Breast epithelium (tissue), 4 donors: Measurements from ENCODE around the gene PALLD. TPM values are rescaled to one million over a fixed set of nuclear protein-coding genes. Genes with fewer than 3 reads are reported as not detected.

Experiments used
- DNase-seq, 2 donors: peaks; one replicate each; pipeline ENCODE4 v3.0.0-alpha.2; 2019; ENCODE audit warnings: low spot score in 2 of 2
- H3K27ac ChIP-seq, 2 donors: fragments of 200-600 bp; sonication (generic) in 1 of 2; one replicate each; pipeline ENCODE4 v1.5.1; 2016 to 2019; ENCODE audit warnings: mild to moderate bottlenecking in 1 of 2
- H3K27me3 ChIP-seq, 2 donors: fragments of 200-600 bp; sonication (generic) in 1 of 2; one replicate each; pipeline versions ENCODE4 v1.5.1 to v1.6.0; 2017 to 2019; ENCODE audit warnings: control low read depth in 1 of 2, mild to moderate bottlenecking in 1 of 2
- H3K36me3 ChIP-seq: fragments of 200-600 bp; one replicate; pipeline ENCODE4 v1.5.1; 2019
- H3K4me1 ChIP-seq, 2 donors: fragments of 200-600 bp; sonication (generic); one replicate each; pipeline ENCODE4 v1.5.1; 2016 to 2019; ENCODE audit warnings: control low read depth in 1 of 2
- H3K4me3 ChIP-seq, 3 donors: fragments of 200-600 bp; sonication (generic); 1 replicate in 2 of 3; 2 replicates in 1 of 3; pipeline ENCODE4 v1.5.1; 2016 to 2019; ENCODE audit warnings: mild to moderate bottlenecking in 3 of 3, moderate library complexity in 2 of 3
- H3K9me3 ChIP-seq, 2 donors: fragments of 200-600 bp; sonication (generic) in 1 of 2; one replicate each; pipeline ENCODE4 v1.5.1; 2016 to 2019; ENCODE audit warnings: control low read depth in 1 of 2
- POLR2A ChIP-seq: fragments of 450-650 bp; IDR thresholded peaks from one replicate; pipeline ENCODE4 v1.6.1; 2016; ENCODE audit warnings: antibody characterized with exemption, mild to moderate bottlenecking, moderate library complexity
- POLR2AphosphoS5 ChIP-seq, 3 donors: sonication (generic); formaldehyde crosslinking; IDR thresholded peaks; one replicate each; pipeline ENCODE4 v1.6.1; 2017; ENCODE audit warnings: antibody characterized with exemption in 3 of 3
- intact Hi-C: fragments of 100-400 bp; cut with DNase I; formaldehyde crosslinking; loops from one replicate; pipeline ENCODE4 v1.15.1; 2023; ENCODE audit warnings: low total_unique reads
- total RNA-seq, 3 donors: library from RNA; depleted of rRNA; stranded (reverse); fragments of >200 nt; gene quantifications; one replicate each; pipeline ENCODE4 v1.1.0, GENCODE V29; 2016
- TF ChIP-seq, protein P1 (sequence below), 3 donors: fragments of 450-650 bp; IDR thresholded peaks; one replicate each; pipeline ENCODE4 v1.5.1; 2016 to 2017; ENCODE audit warnings: antibody characterized with exemption in 3 of 3, mild to moderate bottlenecking in 3 of 3, moderate library complexity in 3 of 3

Gene PALLD
- total RNA-seq, 3 donors from 2014 or later, result 96.0 to 186 (median 174) TPM

DNA sequence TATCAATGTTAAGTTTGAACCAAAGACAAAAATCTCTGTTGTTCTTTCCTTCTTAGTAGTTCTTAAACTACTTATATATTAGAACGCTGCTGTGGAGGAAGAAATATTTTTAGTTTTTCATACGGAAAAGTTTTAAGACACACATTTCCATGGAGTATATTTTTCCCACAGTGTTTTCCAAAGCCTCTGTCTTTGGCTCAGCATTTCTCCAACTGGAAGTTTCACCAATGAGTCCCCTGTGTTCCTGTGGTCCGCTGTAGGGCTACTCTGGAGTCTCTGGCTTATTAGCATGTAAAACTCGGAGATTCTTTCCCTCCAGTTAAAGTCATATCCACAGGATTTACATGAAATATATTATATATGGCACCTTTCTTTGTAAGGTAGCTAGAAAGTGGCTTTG is 264.2 kb downstream of the PALLD start:
- no peak for DNase-seq
- intact Hi-C loops, result no loop called here
- Histone ChIP-seq H3K9me3 (no peaks in the 10 kb centered on the region), H3K27me3 (no peaks in the 10 kb centered on the region), H3K27ac (no peak overlapping the region), H3K4me1 (no peaks in the 10 kb centered on the region), H3K4me3 (no peak overlapping the region), H3K36me3 (no peaks in the 10 kb centered on the region)
- TF ChIP-seq, protein P1, sequence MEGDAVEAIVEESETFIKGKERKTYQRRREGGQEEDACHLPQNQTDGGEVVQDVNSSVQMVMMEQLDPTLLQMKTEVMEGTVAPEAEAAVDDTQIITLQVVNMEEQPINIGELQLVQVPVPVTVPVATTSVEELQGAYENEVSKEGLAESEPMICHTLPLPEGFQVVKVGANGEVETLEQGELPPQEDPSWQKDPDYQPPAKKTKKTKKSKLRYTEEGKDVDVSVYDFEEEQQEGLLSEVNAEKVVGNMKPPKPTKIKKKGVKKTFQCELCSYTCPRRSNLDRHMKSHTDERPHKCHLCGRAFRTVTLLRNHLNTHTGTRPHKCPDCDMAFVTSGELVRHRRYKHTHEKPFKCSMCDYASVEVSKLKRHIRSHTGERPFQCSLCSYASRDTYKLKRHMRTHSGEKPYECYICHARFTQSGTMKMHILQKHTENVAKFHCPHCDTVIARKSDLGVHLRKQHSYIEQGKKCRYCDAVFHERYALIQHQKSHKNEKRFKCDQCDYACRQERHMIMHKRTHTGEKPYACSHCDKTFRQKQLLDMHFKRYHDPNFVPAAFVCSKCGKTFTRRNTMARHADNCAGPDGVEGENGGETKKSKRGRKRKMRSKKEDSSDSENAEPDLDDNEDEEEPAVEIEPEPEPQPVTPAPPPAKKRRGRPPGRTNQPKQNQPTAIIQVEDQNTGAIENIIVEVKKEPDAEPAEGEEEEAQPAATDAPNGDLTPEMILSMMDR (IDR thresholded peaks at IDR 0.05), result no peak
- TF ChIP-seq POLR2AphosphoS5 (IDR thresholded peaks at IDR 0.05) (no peak), POLR2A (no peak)

DNA sequence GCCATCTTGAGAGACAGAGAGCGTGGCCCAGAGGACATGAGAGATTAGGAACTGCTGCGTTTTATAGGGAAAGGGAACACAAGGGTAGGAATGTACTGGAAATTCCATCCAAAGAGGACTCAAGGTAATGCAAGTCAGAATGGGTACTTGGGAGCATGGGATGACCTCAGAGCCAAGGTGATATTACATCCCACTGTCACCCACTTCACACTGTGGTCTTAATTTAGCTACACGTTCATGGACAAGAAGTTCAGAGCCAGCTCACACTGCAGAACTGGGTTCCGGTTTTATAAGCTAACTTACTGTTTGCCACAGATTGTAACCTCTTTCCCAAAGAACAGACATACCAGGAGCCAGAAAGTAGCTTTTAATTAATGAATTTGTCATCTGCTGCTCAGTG is 268.5 kb downstream of the PALLD start:
- intact Hi-C loops, result no loop called here
- no peaks in the 10 kb centered on the region for H3K27me3 ChIP-seq
- no peak overlapping the region for H3K4me3 ChIP-seq
- no peaks in the 10 kb centered on the region for H3K9me3 ChIP-seq
- H3K36me3 ChIP-seq, result no peaks in the 10 kb centered on the region
- DNase-seq, result no peak
- H3K27ac ChIP-seq, result peak overlapping the region; percentile 29 to 34
- TF ChIP-seq, protein P1 (IDR thresholded peaks at IDR 0.05), result no peak
- TF ChIP-seq POLR2AphosphoS5 (IDR thresholded peaks at IDR 0.05), result no peak
- H3K4me1 ChIP-seq, result no peaks in the 10 kb centered on the region

DNA sequence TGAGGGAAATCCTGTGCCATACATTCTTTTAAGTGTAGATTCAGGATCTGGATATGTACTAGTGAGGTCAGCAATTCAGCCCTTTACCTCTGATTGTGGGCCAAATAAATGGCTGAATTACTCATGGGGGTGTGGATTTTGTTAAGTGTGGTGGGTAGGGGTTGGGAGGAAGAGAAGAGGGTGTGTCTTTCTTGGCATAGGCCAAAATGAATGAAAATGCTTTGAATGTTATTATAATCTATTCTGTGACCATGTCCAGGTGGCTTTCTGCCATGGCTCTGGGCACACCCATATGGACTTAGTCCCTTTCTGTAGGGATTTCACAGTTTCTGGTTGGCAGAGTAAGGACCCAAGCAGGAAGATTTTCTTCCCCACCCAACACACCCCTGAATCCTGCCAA is 268.9 kb downstream of the PALLD start:
- no peak for DNase-seq
- Histone ChIP-seq H3K9me3 (no peaks in the 10 kb centered on the region), H3K27me3 (no peaks in the 10 kb centered on the region), H3K36me3 (no peaks in the 10 kb centered on the region), H3K4me3 (no peak overlapping the region), H3K4me1 (no peaks in the 10 kb centered on the region), H3K27ac (peak overlapping the region; percentile 29 to 34)
- intact Hi-C loops, result no loop called here
- TF ChIP-seq POLR2A (no peak), POLR2AphosphoS5 (IDR thresholded peaks at IDR 0.05) (no peak)
- TF ChIP-seq, protein P1 (IDR thresholded peaks at IDR 0.05), result no peak

DNA sequence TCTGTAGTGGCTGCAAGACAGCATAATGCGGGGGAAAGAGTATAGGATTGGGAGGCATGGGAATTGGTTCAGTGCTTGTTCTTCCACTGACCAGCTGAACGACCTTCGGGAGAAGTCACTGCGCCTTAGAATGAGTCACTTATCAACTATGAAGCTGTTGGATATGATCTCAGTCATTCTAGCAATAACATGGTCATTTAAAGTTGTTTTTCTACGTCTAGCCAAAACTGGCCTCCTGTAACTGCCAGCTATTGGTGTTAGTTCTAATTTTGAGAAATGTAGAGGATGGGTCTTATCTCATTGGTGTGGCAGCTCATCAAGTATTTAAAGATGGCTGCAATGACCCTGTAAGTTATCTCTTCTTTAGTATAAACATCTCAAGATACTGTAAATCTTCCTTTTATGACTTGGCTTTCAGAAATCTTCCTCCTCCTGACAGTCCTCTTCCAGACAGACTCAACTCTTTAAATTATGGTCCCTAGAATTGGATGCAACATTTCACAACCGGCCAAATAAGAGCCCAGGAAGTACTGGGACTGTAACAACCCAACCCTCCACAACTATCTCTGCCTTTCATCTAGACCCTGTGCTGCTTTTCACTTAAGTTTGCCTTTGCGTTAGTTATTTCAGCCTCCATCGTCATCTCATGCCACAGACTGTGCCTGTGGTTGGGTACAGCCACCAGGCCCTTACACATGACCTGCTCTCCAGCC is 269.9 kb downstream of the PALLD start:
- TF ChIP-seq POLR2AphosphoS5 (IDR thresholded peaks at IDR 0.05) (no peak), POLR2A (no peak)
- TF ChIP-seq, protein P1 (IDR thresholded peaks at IDR 0.05), result no peak
- H3K9me3 ChIP-seq, result no peaks in the 10 kb centered on the region
- H3K4me1 ChIP-seq, result no peaks in the 10 kb centered on the region
- H3K36me3 ChIP-seq, result no peaks in the 10 kb centered on the region
- peak overlapping the region; percentile 17 to 29 for H3K27ac ChIP-seq
- H3K4me3 ChIP-seq, result no peak overlapping the region
- no peak for DNase-seq
- H3K27me3 ChIP-seq, result no peaks in the 10 kb centered on the region
- intact Hi-C loops, result no loop called here

DNA sequence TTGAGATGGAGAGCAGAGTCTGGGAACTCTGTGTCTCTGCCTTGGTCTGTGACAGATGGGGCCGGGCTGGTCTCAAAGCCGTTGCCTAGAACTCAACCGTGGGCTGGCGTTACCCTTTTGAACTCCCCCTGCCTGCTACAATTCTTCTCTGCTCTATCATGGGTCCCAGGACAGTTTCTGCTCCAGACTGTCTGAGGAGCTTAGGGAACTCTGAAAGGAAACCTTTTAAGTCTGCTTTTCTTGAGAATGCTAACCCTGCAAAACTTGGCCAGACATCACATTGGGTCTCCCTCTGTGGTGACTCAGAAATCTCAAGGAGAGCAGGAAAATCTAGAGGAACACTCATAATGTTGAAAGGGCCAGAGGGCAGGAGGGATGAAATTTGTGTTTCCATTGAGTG is 272.6 kb downstream of the PALLD start:
- Histone ChIP-seq H3K27ac (peak overlapping the region in 1 of 2 donors; percentile 63), H3K4me1 (no peaks in the 10 kb centered on the region), H3K9me3 (no peaks in the 10 kb centered on the region), H3K36me3 (no peaks in the 10 kb centered on the region), H3K27me3 (no peaks in the 10 kb centered on the region), H3K4me3 (no peak overlapping the region)
- DNase-seq, result no peak
- no peak for TF ChIP-seq POLR2AphosphoS5 (IDR thresholded peaks at IDR 0.05)
- TF ChIP-seq, protein P1 (IDR thresholded peaks at IDR 0.05), result no peak
- no peak for TF ChIP-seq POLR2A
- intact Hi-C loops, result no loop called here
